ENCODE measurements around the gene PUS10. TPM values are rescaled to one million over a fixed set of nuclear protein-coding genes. Genes with fewer than 3 reads are reported as not detected.
"Not testable (repeated sequence)": the region's sequence is repeated elsewhere in the genome, so short reads cannot be mapped to it uniquely, and the experiment has no call there.

Gene PUS10
- total and polyA plus RNA-seq, 2 of the 8 experiments (the other 6 are each of a cell fraction or from before 2014, with no cell fraction given) = 1.3 to 3.1 TPM

DNA sequence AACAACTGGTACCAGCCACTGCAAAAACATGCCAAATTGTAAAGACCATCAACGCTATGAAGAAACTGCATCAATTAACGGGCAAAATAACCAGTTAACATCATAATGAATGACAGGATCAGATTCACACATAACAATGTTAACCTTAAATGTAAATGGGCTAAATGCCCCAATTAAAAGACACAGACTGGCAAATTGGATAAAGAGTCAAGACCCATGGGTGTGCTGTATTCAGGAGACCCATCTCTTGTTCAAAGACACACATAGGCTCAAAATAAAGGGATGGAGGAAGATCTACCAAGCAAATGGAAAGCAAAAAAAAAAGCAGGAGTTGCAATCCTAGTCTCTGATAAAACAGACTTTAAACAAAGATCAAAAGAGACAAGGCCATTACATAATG lies 18.6 kb upstream of the PUS10 start:
- FAIRE-seq; H3K27ac ChIP-seq (ENCODE audit: low read depth, low read length); H3K4me2 ChIP-seq (ENCODE audit: insufficient read depth in 1 of 2, low read depth in 2 of 2, low read length in 2 of 2); H4K20me1 ChIP-seq (replicated peaks in 1 of 2; ENCODE audit: control insufficient read depth in 1 of 2, insufficient read depth in 2 of 2, low read length in 2 of 2); H3K9ac ChIP-seq (replicated peaks in 1 of 4; ENCODE audit: extremely low read depth in 1 of 4, low read depth in 3 of 4, low read length in 3 of 4); H3K79me1 ChIP-seq (ENCODE audit: low read depth, low read length); H2BK15ac ChIP-seq (ENCODE audit: low read length); H3K4me1 ChIP-seq (replicated peaks in 1 of 4; ENCODE audit: control insufficient read depth in 3 of 4, insufficient read depth in 4 of 4, low read length in 3 of 4); POLR2A ChIA-PET (ENCODE audit: partially characterized antibody); H3K23me2 ChIP-seq (ENCODE audit: low read depth, low read length); H3K4ac ChIP-seq (replicated peaks; ENCODE audit: insufficient read length, low read depth, low read length); H2BK20ac ChIP-seq (ENCODE audit: low read length); H3K23ac ChIP-seq (ENCODE audit: insufficient read length); H2BK5ac ChIP-seq (ENCODE audit: low read depth, low read length); H2BK12ac ChIP-seq (ENCODE audit: low read depth, low read length); H4K8ac ChIP-seq (ENCODE audit: extremely low read depth, insufficient read depth, low read length); H3K56ac ChIP-seq (replicated peaks; ENCODE audit: insufficient read length, low read depth, low read length); H3K79me2 ChIP-seq (ENCODE audit: control insufficient read depth in 1 of 2, insufficient read depth in 2 of 2, low read length in 2 of 2); H4K5ac ChIP-seq (ENCODE audit: insufficient read length, low read depth, low read length); DNase-seq (ENCODE audit: low read depth in 1 of 2, low spot score in 2 of 2); CTCF ChIA-PET (ENCODE audit: partially characterized antibody); H2AK5ac ChIP-seq (ENCODE audit: low read depth, low read length); H3K27me3 ChIP-seq (replicated peaks in 1 of 4; ENCODE audit: control insufficient read depth in 3 of 4, extremely low read depth in 1 of 4, insufficient read depth in 3 of 4, low read length in 3 of 4); H2AFZ ChIP-seq (ENCODE audit: low read length); H2BK120ac ChIP-seq (replicated peaks; ENCODE audit: low read depth, low read length); H3K14ac ChIP-seq (ENCODE audit: insufficient read length); H3K4me3 ChIP-seq (ENCODE audit: extremely low read depth in 1 of 4, insufficient read depth in 2 of 4, low read depth in 3 of 4, low read length in 4 of 4); H4K91ac ChIP-seq (replicated peaks; ENCODE audit: insufficient read length, low read length); H3K18ac ChIP-seq (ENCODE audit: extremely low read depth, low read length): not testable (repeated sequence)
- WGBS, 2 experiments (ENCODE audit: extremely low coverage in 1 of 2, insufficient coverage in 1 of 2, insufficient read length in 1 of 2, insufficient replicate concordance in 2 of 2, low coverage in 1 of 2, low lambda C conversion rate in 2 of 2, missing lambda C conversion rate in 1 of 2) = 85% methylated on average over 2 of the region's 2 CpGs; no CpG with 5 or more reads in 1 of the 2 experiments
- Histone ChIP-seq H3K36me3 (ENCODE audit: control insufficient read depth in 2 of 4, insufficient read depth in 4 of 4, low read length in 3 of 4) (peaks cover 4 to 38% (median 18%) of the 10 kb centered on the region in 4 experiments), H3K9me3 (ENCODE audit: insufficient read depth in 2 of 2, low read depth in 1 of 2, low read length in 1 of 2) (peaks cover 5 to 17% of the 10 kb centered on the region in 2 experiments; a peak in 2 of 4 replicates)

DNA sequence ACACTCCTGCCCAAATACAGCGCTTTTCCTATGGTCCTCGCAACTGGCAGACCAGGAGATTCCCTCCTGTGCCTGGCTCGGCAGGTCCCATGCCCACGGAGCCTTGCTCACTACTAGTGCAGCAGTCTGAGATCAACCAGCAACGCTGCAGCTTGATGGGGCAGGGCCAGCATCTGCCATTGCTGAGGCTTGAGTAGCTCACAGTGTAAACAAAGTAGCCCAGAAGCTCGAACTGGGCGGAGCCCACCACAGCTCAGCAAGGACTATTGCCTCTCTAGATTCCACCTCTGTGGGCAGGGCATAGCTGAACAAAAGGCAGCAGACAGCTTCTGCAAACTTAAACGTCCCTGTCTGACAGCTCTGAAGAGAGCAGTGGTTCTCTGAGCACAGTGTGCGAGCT lies 16.5 kb upstream of the PUS10 start:
- H2BK5ac ChIP-seq (ENCODE audit: low read depth, low read length); H2AFZ ChIP-seq (ENCODE audit: low read length); H2BK120ac ChIP-seq (replicated peaks; ENCODE audit: low read depth, low read length); H3K56ac ChIP-seq (replicated peaks; ENCODE audit: insufficient read length, low read depth, low read length); H3K23me2 ChIP-seq (ENCODE audit: low read depth, low read length); H3K27me3 ChIP-seq (replicated peaks in 1 of 4; ENCODE audit: control insufficient read depth in 3 of 4, extremely low read depth in 1 of 4, insufficient read depth in 3 of 4, low read length in 3 of 4); H3K27ac ChIP-seq (ENCODE audit: low read depth, low read length); H3K4me1 ChIP-seq (replicated peaks in 1 of 4; ENCODE audit: control insufficient read depth in 3 of 4, insufficient read depth in 4 of 4, low read length in 3 of 4); H3K9ac ChIP-seq (replicated peaks in 1 of 4; ENCODE audit: extremely low read depth in 1 of 4, low read depth in 3 of 4, low read length in 3 of 4); H3K18ac ChIP-seq (ENCODE audit: extremely low read depth, low read length); H4K5ac ChIP-seq (ENCODE audit: insufficient read length, low read depth, low read length); H3K4me3 ChIP-seq (ENCODE audit: extremely low read depth in 1 of 4, insufficient read depth in 2 of 4, low read depth in 3 of 4, low read length in 4 of 4); H2AK5ac ChIP-seq (ENCODE audit: low read depth, low read length); H3K14ac ChIP-seq (ENCODE audit: insufficient read length); H2BK12ac ChIP-seq (ENCODE audit: low read depth, low read length); H3K4ac ChIP-seq (replicated peaks; ENCODE audit: insufficient read length, low read depth, low read length); H2BK20ac ChIP-seq (ENCODE audit: low read length); H3K4me2 ChIP-seq (ENCODE audit: insufficient read depth in 1 of 2, low read depth in 2 of 2, low read length in 2 of 2); POLR2A ChIA-PET (ENCODE audit: partially characterized antibody); H2BK15ac ChIP-seq (ENCODE audit: low read length); H4K20me1 ChIP-seq (replicated peaks in 1 of 2; ENCODE audit: control insufficient read depth in 1 of 2, insufficient read depth in 2 of 2, low read length in 2 of 2); H3K79me1 ChIP-seq (ENCODE audit: low read depth, low read length); H4K8ac ChIP-seq (ENCODE audit: extremely low read depth, insufficient read depth, low read length); H4K91ac ChIP-seq (replicated peaks; ENCODE audit: insufficient read length, low read length); H3K23ac ChIP-seq (ENCODE audit: insufficient read length); H3K79me2 ChIP-seq (ENCODE audit: control insufficient read depth in 1 of 2, insufficient read depth in 2 of 2, low read length in 2 of 2); CTCF ChIA-PET (ENCODE audit: partially characterized antibody); FAIRE-seq; DNase-seq (ENCODE audit: low read depth in 1 of 2, low spot score in 2 of 2): not testable (repeated sequence)
- 91% methylated on average over 9 of the region's 9 CpGs; no CpG with 5 or more reads in 1 of the 2 experiments for WGBS, 2 experiments (ENCODE audit: extremely low coverage in 1 of 2, insufficient coverage in 1 of 2, insufficient read length in 1 of 2, insufficient replicate concordance in 2 of 2, low coverage in 1 of 2, low lambda C conversion rate in 2 of 2, missing lambda C conversion rate in 1 of 2)
- Histone ChIP-seq H3K36me3 (ENCODE audit: control insufficient read depth in 2 of 4, insufficient read depth in 4 of 4, low read length in 3 of 4) (peaks cover 4 to 44% (median 21%) of the 10 kb centered on the region in 4 experiments), H3K9me3 (ENCODE audit: insufficient read depth in 2 of 2, low read depth in 1 of 2, low read length in 1 of 2) (peaks cover 5 to 17% of the 10 kb centered on the region in 2 experiments; a peak in 2 of 4 replicates)
